OCI-LY3 (cell line): ENCODE results near the gene DCBLD1.

ENCODE experiments used
- CTCF ChIP-seq: fragments of 200-600, 300-600 bp; sonication (generic); IDR thresholded peaks from 2 replicates; pipeline ENCODE4 v1.5.1; 2014; ENCODE audit warnings: antibody characterized with exemption, low read length, low read depth
- EZH2phosphoT487 ChIP-seq: fragments of 200-600 bp; shearing (Covaris generic); IDR thresholded peaks from 2 replicates; pipeline ENCODE4 v1.6.1; 2018; ENCODE audit warnings: antibody characterized with exemption, mixed run types, low read depth

- TF ChIP-seq CTCF (no peak), EZH2phosphoT487 (no peak)
These were observed 68.3 kb downstream of the DCBLD1 start for GRCh38 chr6:117550618-117551242.
